ENCODE measurements around the gene CIROP.

The CIROP gene

GRCh38 chr14:23054000-23054811 lies 50.6 kb downstream of the CIROP start:
- no peak for TF ChIP-seq FOXP2 (optimal IDR thresholded peaks at IDR 0.05; ENCODE audit: borderline replicate concordance, extremely low read depth, extremely low read length, insufficient read depth)
- TF ChIP-seq SIN3A (IDR thresholded peaks at IDR 0.05; ENCODE audit: borderline replicate concordance, insufficient read depth, low read length) = no peak

- TF ChIP-seq FOXP2 (optimal IDR thresholded peaks at IDR 0.05; ENCODE audit: borderline replicate concordance, extremely low read depth, extremely low read length, insufficient read depth) (no peak), REST (IDR thresholded peaks at IDR 0.05; ENCODE audit: insufficient read depth in 1 of 2, low read depth in 2 of 2, low read length in 2 of 2) (no peak), POLR2AphosphoS5 (IDR thresholded peaks at IDR 0.05; ENCODE audit: low read depth, low read length) (no peak), SIN3A (IDR thresholded peaks at IDR 0.05; ENCODE audit: borderline replicate concordance, insufficient read depth, low read length) (no peak), TAF1 (IDR thresholded peaks at IDR 0.05; ENCODE audit: borderline replicate concordance, insufficient read depth, low read length) (no peak)
Observed at GRCh38 chr14:23053426-23053825, 51.4 kb downstream of the CIROP start.

GRCh38 chr14:23052671-23053070 lies 52.1 kb downstream of the CIROP start:
- TF ChIP-seq REST (IDR thresholded peaks at IDR 0.05; ENCODE audit: insufficient read depth in 1 of 2, low read depth in 2 of 2, low read length in 2 of 2) (no peak), TAF1 (IDR thresholded peaks at IDR 0.05; ENCODE audit: borderline replicate concordance, insufficient read depth, low read length) (no peak), POLR2AphosphoS5 (IDR thresholded peaks at IDR 0.05; ENCODE audit: low read depth, low read length) (no peak), SIN3A (IDR thresholded peaks at IDR 0.05; ENCODE audit: borderline replicate concordance, insufficient read depth, low read length) (no peak), FOXP2 (optimal IDR thresholded peaks at IDR 0.05; ENCODE audit: borderline replicate concordance, extremely low read depth, extremely low read length, insufficient read depth) (no peak)

- no peak for TF ChIP-seq FOXP2 (optimal IDR thresholded peaks at IDR 0.05; ENCODE audit: borderline replicate concordance, extremely low read depth, extremely low read length, insufficient read depth)
- TF ChIP-seq TAF1 (IDR thresholded peaks at IDR 0.05; ENCODE audit: borderline replicate concordance, insufficient read depth, low read length) = no peak
- TF ChIP-seq POLR2AphosphoS5 (IDR thresholded peaks at IDR 0.05; ENCODE audit: low read depth, low read length) = no peak
- TF ChIP-seq REST (IDR thresholded peaks at IDR 0.05; ENCODE audit: insufficient read depth in 1 of 2, low read depth in 2 of 2, low read length in 2 of 2) = no peak
- TF ChIP-seq SIN3A (IDR thresholded peaks at IDR 0.05; ENCODE audit: borderline replicate concordance, insufficient read depth, low read length) = no peak
Observed at GRCh38 chr14:23052182-23052623, 52.6 kb downstream of the CIROP start.

GRCh38 chr14:23051141-23052057 lies 53.4 kb downstream of the CIROP start:
- TF ChIP-seq POLR2AphosphoS5 (IDR thresholded peaks at IDR 0.05; ENCODE audit: low read depth, low read length) (no peak), REST (IDR thresholded peaks at IDR 0.05; ENCODE audit: insufficient read depth in 1 of 2, low read depth in 2 of 2, low read length in 2 of 2) (no peak), FOXP2 (optimal IDR thresholded peaks at IDR 0.05; ENCODE audit: borderline replicate concordance, extremely low read depth, extremely low read length, insufficient read depth) (no peak), SIN3A (IDR thresholded peaks at IDR 0.05; ENCODE audit: borderline replicate concordance, insufficient read depth, low read length) (no peak), TAF1 (IDR thresholded peaks at IDR 0.05; ENCODE audit: borderline replicate concordance, insufficient read depth, low read length) (no peak)
